Naive thymus-derived CD4-positive, alpha-beta T cell (primary cell): ENCODE data around the gene GHRL. TPM values are rescaled to one million over a fixed set of nuclear protein-coding genes. Genes with fewer than 3 reads are reported as not detected.

Experiments
- ATAC-seq: fragments of 150-1000 bp; cut with Tn5 transposase; 2 replicates; pipeline ENCODE4 v1.10.0; 2021; ENCODE audit warnings: mild to moderate bottlenecking, moderate library complexity
- CTCF ChIA-PET: fragments of 350-600 bp; sonication (Branson Sonifier 250); formaldehyde crosslinking; loops from one replicate; lab custom pipeline; 2021; ENCODE audit warnings: antibody characterized with exemption; lab: Charles Lee
- POLR2A ChIA-PET: fragments of 350-600 bp; sonication (Branson Sonifier 250); formaldehyde crosslinking; loops from one replicate; lab custom pipeline; 2021; ENCODE audit warnings: antibody characterized with exemption, inconsistent platforms; lab: Charles Lee
- DNase-seq, 9 donors: peaks; one replicate each; pipeline versions ENCODE4 v3.0.0 to v3.0.0-alpha.2; 2020 to 2022; ENCODE audit warnings: mixed read lengths in 1 of 9
- H3K27ac ChIP-seq: one replicate; pipeline ENCODE4 v1.7.0; 2013; ENCODE audit warnings: mild to moderate bottlenecking, low read depth, low read length, moderate library complexity
- H3K27me3 ChIP-seq, 2 donors: one replicate each; pipeline ENCODE4 v1.7.0; 2013; ENCODE audit warnings: low read length in 2 of 2, mild to moderate bottlenecking in 2 of 2, moderate library complexity in 2 of 2; ENCODE audit not compliant: control insufficient read depth in 2 of 2, insufficient read depth in 2 of 2
- H3K36me3 ChIP-seq, 3 experiments: 1 replicate in 2 of 3; 2 replicates in 1 of 3; pipeline ENCODE4 v1.7.0; 2013; ENCODE audit warnings: low read length in 3 of 3, mild to moderate bottlenecking in 3 of 3, moderate library complexity in 1 of 3; ENCODE audit not compliant: insufficient read depth in 3 of 3, control insufficient read depth in 2 of 3
- H3K4me1 ChIP-seq, 2 donors: one replicate each; pipeline ENCODE4 v1.7.0; 2013; ENCODE audit warnings: low read length in 2 of 2, mild to moderate bottlenecking in 2 of 2, moderate library complexity in 1 of 2; ENCODE audit not compliant: control insufficient read depth in 2 of 2, insufficient read depth in 2 of 2
- H3K4me3 ChIP-seq: 2 replicates; pipeline ENCODE4 v1.7.0; 2013; ENCODE audit warnings: mild to moderate bottlenecking, low read length
- H3K9me3 ChIP-seq, 3 experiments: 1 replicate in 2 of 3; 2 replicates in 1 of 3; pipeline ENCODE4 v1.7.0; 2013; ENCODE audit warnings: low read length in 3 of 3; ENCODE audit not compliant: control insufficient read depth in 2 of 3
- H3K27ac Mint-ChIP-seq, 9 donors: one replicate each; pipeline ENCODE4 v1.8.0; 2020 to 2022; ENCODE audit warnings: mixed read lengths in 9 of 9, mild to moderate bottlenecking in 8 of 9, moderate library complexity in 5 of 9, inconsistent platforms in 2 of 9
- H3K27me3 Mint-ChIP-seq, 5 donors: one replicate each; pipeline ENCODE4 v1.8.0; 2021 to 2022; ENCODE audit warnings: mixed read lengths in 5 of 5, mild to moderate bottlenecking in 1 of 5
- H3K36me3 Mint-ChIP-seq, 5 donors: one replicate each; pipeline ENCODE4 v1.8.0; 2020 to 2022; ENCODE audit warnings: mixed read lengths in 5 of 5, mild to moderate bottlenecking in 3 of 5, inconsistent platforms in 1 of 5
- H3K4me1 Mint-ChIP-seq, 7 donors: one replicate each; pipeline ENCODE4 v1.8.0; 2020 to 2022; ENCODE audit warnings: mixed read lengths in 7 of 7, mild to moderate bottlenecking in 3 of 7, inconsistent platforms in 1 of 7
- H3K4me3 Mint-ChIP-seq, 10 donors: one replicate each; pipeline ENCODE4 v1.8.0; 2020 to 2022; ENCODE audit warnings: mild to moderate bottlenecking in 10 of 10, mixed read lengths in 10 of 10, moderate library complexity in 6 of 10, inconsistent platforms in 2 of 10
- H3K9me3 Mint-ChIP-seq, 11 donors: one replicate each; pipeline ENCODE4 v1.8.0; 2020 to 2022; ENCODE audit warnings: mixed read lengths in 11 of 11, mild to moderate bottlenecking in 4 of 11, inconsistent platforms in 1 of 11, moderate library complexity in 1 of 11
- intact Hi-C, 2 donors: fragments of 100-400 bp; cut with micrococcal nuclease; formaldehyde crosslinking; loops; one replicate each; pipeline ENCODE4 v1.15.1; 2023
- polyA plus RNA-seq, 2 donors: library from polyadenylated mRNA; unstranded; fragments of 300-500 nt; fragmentation: Illumina TruSeq; gene quantifications; one replicate each; pipeline ENCODE4 v1.2.3, GENCODE V29; 2021
- total RNA-seq, 6 experiments: library from RNA in 5 of 6; stranded (reverse) in 5 of 6; gene quantifications; 1 replicate in 5 of 6; 2 replicates in 1 of 6; pipeline ENCODE4 v1.2.3 and lab custom pipeline; 2021 to 2026

GHRL gene
- total and polyA plus RNA-seq, 7 experiments from 2014 or later = 0.35 to 3.8 (median 1.1) TPM

- no peaks in the 10 kb centered on the region for H3K36me3 ChIP-seq
- DNase-seq = no peak
- ChIA-PET CTCF (no interaction called here), POLR2A (no interaction called here)
- H3K4me1 Mint-ChIP-seq = peaks cover 0 to 7% (median 5%) of the 10 kb centered on the region in 7 donors
- no peaks in the 10 kb centered on the region for H3K9me3 ChIP-seq
- no peaks in the 10 kb centered on the region for H3K4me1 ChIP-seq
- intact Hi-C loops = no loop called here
- H3K4me3 ChIP-seq = no peak overlapping the region
- H3K27me3 ChIP-seq = no peaks in the 10 kb centered on the region
- H3K27ac ChIP-seq = no peak overlapping the region
- no peak overlapping the region for H3K4me3 Mint-ChIP-seq
- H3K9me3 Mint-ChIP-seq = no peaks in the 10 kb centered on the region
- ATAC-seq = no peak
- peak overlapping the region in 1 of 9 donors; percentile 21 for H3K27ac Mint-ChIP-seq
- H3K36me3 Mint-ChIP-seq = no peaks in the 10 kb centered on the region
- H3K27me3 Mint-ChIP-seq = no peaks in the 10 kb centered on the region
Observed at GRCh38 chr3:10338164-10338470, 45.4 kb upstream of the GHRL start.

- Mint-ChIP-seq H3K27ac (no peak overlapping the region), H3K27me3 (peaks cover 0 to under 1% (median 0%) of the 10 kb centered on the region in 5 donors), H3K4me1 (peaks cover 0 to 7% (median 5%) of the 10 kb centered on the region in 7 donors), H3K36me3 (no peaks in the 10 kb centered on the region), H3K9me3 (no peaks in the 10 kb centered on the region), H3K4me3 (no peak overlapping the region)
- H3K27ac ChIP-seq = no peak overlapping the region
- POLR2A ChIA-PET = no interaction called here
- ATAC-seq (peak; percentile 8), DNase-seq (no peak)
- CTCF ChIA-PET = interaction anchor here (0.6 kb wide), 1 partner anchor 631 kb away, joined by 3 read pairs; no protein-coding TSS in a partner anchor
- H3K4me1 ChIP-seq = no peaks in the 10 kb centered on the region
- H3K36me3 ChIP-seq = no peaks in the 10 kb centered on the region
- intact Hi-C loops = no loop called here
- no peaks in the 10 kb centered on the region for H3K9me3 ChIP-seq
- H3K27me3 ChIP-seq = no peaks in the 10 kb centered on the region
- H3K4me3 ChIP-seq = no peak overlapping the region
Observed at GRCh38 chr3:10337323-10338163, 44.8 kb upstream of the GHRL start.

GRCh38 chr3:10336761-10337160 lies 44.0 kb upstream of the GHRL start:
- Mint-ChIP-seq H3K9me3 (no peaks in the 10 kb centered on the region), H3K27me3 (peaks cover 0 to 8% (median 0%) of the 10 kb centered on the region in 5 donors), H3K4me1 (peaks cover 0 to 7% (median 5%) of the 10 kb centered on the region in 7 donors), H3K36me3 (no peaks in the 10 kb centered on the region), H3K4me3 (no peak overlapping the region), H3K27ac (no peak overlapping the region)
- no peaks in the 10 kb centered on the region for H3K27me3 ChIP-seq
- ATAC-seq (no peak), DNase-seq (no peak)
- intact Hi-C loops = no loop called here
- POLR2A ChIA-PET = no interaction called here
- CTCF ChIA-PET = no interaction called here
- no peaks in the 10 kb centered on the region for H3K4me1 ChIP-seq
- H3K4me3 ChIP-seq = no peak overlapping the region
- no peaks in the 10 kb centered on the region for H3K9me3 ChIP-seq
- no peaks in the 10 kb centered on the region for H3K36me3 ChIP-seq
- H3K27ac ChIP-seq = no peak overlapping the region

GRCh38 chr3:10335871-10336622 lies 43.3 kb upstream of the GHRL start:
- ChIA-PET POLR2A (no interaction called here), CTCF (no interaction called here)
- H3K4me1 ChIP-seq = no peaks in the 10 kb centered on the region
- Mint-ChIP-seq H3K9me3 (no peaks in the 10 kb centered on the region), H3K36me3 (no peaks in the 10 kb centered on the region), H3K4me1 (peaks cover 0 to 7% (median 5%) of the 10 kb centered on the region in 7 donors), H3K27me3 (peaks cover 0 to 8% (median 0%) of the 10 kb centered on the region in 5 donors), H3K27ac (peak overlapping the region in 1 of 9 donors; percentile 66), H3K4me3 (no peak overlapping the region)
- H3K4me3 ChIP-seq = no peak overlapping the region
- intact Hi-C loops = no loop called here
- no peaks in the 10 kb centered on the region for H3K27me3 ChIP-seq
- DNase-seq (no peak), ATAC-seq (no peak)
- no peak overlapping the region for H3K27ac ChIP-seq
- H3K36me3 ChIP-seq = no peaks in the 10 kb centered on the region
- no peaks in the 10 kb centered on the region for H3K9me3 ChIP-seq

GRCh38 chr3:10335190-10335738 lies 42.5 kb upstream of the GHRL start:
- ATAC-seq = no peak
- H3K4me1 Mint-ChIP-seq = peaks cover 0 to 7% (median 5%) of the 10 kb centered on the region in 7 donors

GRCh38 chr3:10334459-10334858 lies 41.7 kb upstream of the GHRL start:
- H3K4me1 Mint-ChIP-seq = peaks cover 0 to 7% (median 6%) of the 10 kb centered on the region in 7 donors
- ATAC-seq = no peak
- CTCF ChIA-PET = interaction anchor here (0.7 kb wide), 1 partner anchor 613 kb away, joined by 4 read pairs; no protein-coding TSS in a partner anchor

More at GRCh38 chr3:10335190-10335738, 42.5 kb upstream of the GHRL start:
- no peak for DNase-seq
- no peak overlapping the region for H3K27ac ChIP-seq
- Mint-ChIP-seq H3K9me3 (no peaks in the 10 kb centered on the region), H3K4me3 (no peak overlapping the region), H3K27ac (peak overlapping the region in 1 of 9 donors; percentile 51), H3K36me3 (no peaks in the 10 kb centered on the region), H3K27me3 (peaks cover 0 to 8% (median 2%) of the 10 kb centered on the region in 5 donors)
- POLR2A ChIA-PET = interaction anchor here (0.6 kb wide), 1 partner anchor 15 kb away, joined by 3 read pairs; the partner anchor contains the start of gene SEC13
- intact Hi-C loops = no loop called here
- H3K36me3 ChIP-seq = no peaks in the 10 kb centered on the region
- H3K4me1 ChIP-seq = no peaks in the 10 kb centered on the region
- CTCF ChIA-PET = no interaction called here
- no peaks in the 10 kb centered on the region for H3K27me3 ChIP-seq
- no peaks in the 10 kb centered on the region for H3K9me3 ChIP-seq
- H3K4me3 ChIP-seq = no peak overlapping the region

More at GRCh38 chr3:10334459-10334858, 41.7 kb upstream of the GHRL start:
- H3K9me3 ChIP-seq = no peaks in the 10 kb centered on the region
- no peak overlapping the region for H3K4me3 ChIP-seq
- intact Hi-C loops = no loop called here
- no peak overlapping the region for H3K27ac ChIP-seq
- H3K27me3 ChIP-seq = no peaks in the 10 kb centered on the region
- Mint-ChIP-seq H3K27me3 (peaks cover 2 to 14% (median 6%) of the 10 kb centered on the region in 5 donors), H3K9me3 (no peaks in the 10 kb centered on the region), H3K4me3 (no peak overlapping the region), H3K27ac (no peak overlapping the region), H3K36me3 (peaks cover 0 to 3% (median 0%) of the 10 kb centered on the region in 5 donors)
- POLR2A ChIA-PET = interaction anchor here (0.6 kb wide), 1 partner anchor 14 kb away, joined by 3 read pairs; the partner anchor contains the start of gene SEC13
- no peaks in the 10 kb centered on the region for H3K36me3 ChIP-seq
- DNase-seq = no peak
- H3K4me1 ChIP-seq = no peaks in the 10 kb centered on the region
